ENCODE results near the gene PRXL2B. TPM values are rescaled to one million over a fixed set of nuclear protein-coding genes. Genes with fewer than 3 reads are reported as not detected.

Gene PRXL2B
- total and polyA plus RNA-seq, 3 experiments from 2014 or later: 23.2 to 45.5 (median 41.3) TPM

DNA sequence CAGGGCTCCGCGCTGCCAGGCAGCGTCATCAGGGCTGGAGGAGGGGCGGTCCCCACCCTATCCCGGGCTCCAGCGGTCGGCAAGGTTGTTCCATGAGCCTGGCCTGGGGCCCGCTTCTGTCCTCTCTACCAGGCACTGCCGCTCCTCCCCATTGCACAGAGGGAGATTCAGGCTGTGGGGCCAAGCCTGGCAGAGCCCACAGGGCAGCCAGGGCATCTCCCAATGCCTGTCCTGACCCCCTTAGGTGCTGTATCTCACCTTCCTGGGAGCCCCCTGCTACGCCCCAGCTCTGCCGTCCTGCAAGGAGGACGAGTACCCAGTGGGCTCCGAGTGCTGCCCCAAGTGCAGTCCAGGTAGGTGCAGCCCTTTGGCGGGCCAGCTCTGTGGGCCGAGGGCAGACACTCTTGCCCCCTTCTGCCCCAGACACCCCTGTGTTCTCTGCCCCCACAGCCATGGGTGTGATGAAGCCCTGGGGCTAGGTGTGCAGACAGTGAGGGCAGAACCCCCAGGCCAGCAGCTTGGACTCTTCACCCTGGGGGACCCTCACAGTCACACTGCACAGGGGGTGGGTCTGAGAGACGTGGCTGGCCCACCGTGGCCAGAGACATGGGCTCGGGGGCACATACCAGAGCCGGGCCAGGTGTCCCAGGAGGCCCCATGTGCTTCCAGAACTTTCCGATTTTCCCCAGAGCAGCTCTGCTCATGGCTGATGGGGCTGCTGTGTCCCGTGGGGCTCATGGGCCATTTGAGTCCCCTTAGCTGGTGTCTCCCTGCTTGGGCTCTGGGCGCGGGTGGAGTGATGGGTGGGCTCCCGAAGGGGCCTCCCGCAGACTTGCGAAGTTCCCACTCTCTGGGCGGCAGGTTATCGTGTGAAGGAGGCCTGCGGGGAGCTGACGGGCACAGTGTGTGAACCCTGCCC is 28.8 kb upstream of the PRXL2B start:
- Histone ChIP-seq H3K4me3 (ENCODE audit: low read length) (peak overlapping the region; percentile 98), H3K9me3 (ENCODE audit: low read length) (no peaks in the 10 kb centered on the region), H3K4me1 (ENCODE audit: insufficient read depth, low read length) (peaks cover 35% of the 10 kb centered on the region), H3K27me3 (ENCODE audit: insufficient read depth, low read length, poor library complexity, severe bottlenecking) (no peaks in the 10 kb centered on the region), H3K27ac (ENCODE audit: low read depth, low read length) (peak overlapping the region; percentile 95), H3K36me3 (ENCODE audit: insufficient read depth, low read length) (no peaks in the 10 kb centered on the region)
- peak overlapping the region; percentile 61 to 99 (median 96) for H3K27ac Mint-ChIP-seq
- no peak for DNase-seq
- POLR2A ChIA-PET: interaction anchor here (0.8 to 2.5 kb wide), 5 partner anchors 10 to 34 kb away, joined by 4 to 41 read pairs (median 12); partner anchors contain the start of gene PRXL2B
- peaks cover 0 to 51% (median 0%) of the 10 kb centered on the region in 3 donors for H3K36me3 Mint-ChIP-seq
- H3K9me3 Mint-ChIP-seq: no peaks in the 10 kb centered on the region
- peaks cover 30 to 61% (median 30%) of the 10 kb centered on the region in 3 donors for H3K4me1 Mint-ChIP-seq
- H3K27me3 Mint-ChIP-seq: peaks cover 0 to 2% of the 10 kb centered on the region in 2 donors
- peak overlapping the region; percentile 78 to 99 (median 99) for H3K4me3 Mint-ChIP-seq
- CTCF ChIA-PET: interaction anchor here (0.8 to 3.8 kb wide), 5 partner anchors 9 to 360 kb away, joined by 3 to 30 read pairs (median 9); no protein-coding TSS in a partner anchor

DNA sequence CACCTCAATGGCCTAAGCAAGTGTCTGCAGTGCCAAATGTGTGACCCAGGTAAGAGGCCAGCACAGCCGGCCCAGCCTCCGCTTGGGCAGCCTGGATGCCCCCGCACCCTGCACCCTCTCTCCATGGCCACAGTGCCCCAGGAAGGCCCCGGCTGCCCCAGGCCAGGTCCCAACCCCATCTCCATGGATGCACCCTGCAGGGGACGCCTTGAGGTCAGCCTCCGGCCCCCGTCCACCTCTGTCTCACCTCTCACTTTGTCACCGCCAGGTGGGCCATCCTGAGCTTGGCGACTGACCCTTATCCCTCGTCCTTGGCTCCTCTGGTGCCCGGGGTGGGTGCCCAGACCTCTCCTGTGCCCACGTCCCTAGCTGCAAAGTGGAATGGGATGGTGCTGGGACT is 28.2 kb upstream of the PRXL2B start:
- peak overlapping the region in 5 of 8 donors; percentile 30 to 99 (median 92) for H3K27ac Mint-ChIP-seq
- DNase-seq: no peak
- peaks cover 35% of the 10 kb centered on the region for H3K4me1 ChIP-seq (ENCODE audit: insufficient read depth, low read length)
- no peak overlapping the region for H3K27ac ChIP-seq (ENCODE audit: low read depth, low read length)
- no peaks in the 10 kb centered on the region for H3K9me3 Mint-ChIP-seq
- H3K27me3 Mint-ChIP-seq: peaks cover 0 to 2% of the 10 kb centered on the region in 2 donors
- no peak overlapping the region for H3K4me3 ChIP-seq (ENCODE audit: low read length)
- H3K4me3 Mint-ChIP-seq: peak overlapping the region; percentile 19 to 99 (median 78)
- H3K36me3 Mint-ChIP-seq: peaks cover 0 to 55% (median 0%) of the 10 kb centered on the region in 3 donors
- no peaks in the 10 kb centered on the region for H3K9me3 ChIP-seq (ENCODE audit: low read length)
- ChIA-PET POLR2A (no interaction called here), CTCF (interaction anchor here (0.8 kb wide), 1 partner anchor 10 kb away, joined by 3 read pairs; no protein-coding TSS in a partner anchor)
- H3K4me1 Mint-ChIP-seq: peaks cover 30 to 61% (median 30%) of the 10 kb centered on the region in 3 donors
- no peaks in the 10 kb centered on the region for H3K27me3 ChIP-seq (ENCODE audit: insufficient read depth, low read length, poor library complexity, severe bottlenecking)
- H3K36me3 ChIP-seq (ENCODE audit: insufficient read depth, low read length): no peaks in the 10 kb centered on the region

DNA sequence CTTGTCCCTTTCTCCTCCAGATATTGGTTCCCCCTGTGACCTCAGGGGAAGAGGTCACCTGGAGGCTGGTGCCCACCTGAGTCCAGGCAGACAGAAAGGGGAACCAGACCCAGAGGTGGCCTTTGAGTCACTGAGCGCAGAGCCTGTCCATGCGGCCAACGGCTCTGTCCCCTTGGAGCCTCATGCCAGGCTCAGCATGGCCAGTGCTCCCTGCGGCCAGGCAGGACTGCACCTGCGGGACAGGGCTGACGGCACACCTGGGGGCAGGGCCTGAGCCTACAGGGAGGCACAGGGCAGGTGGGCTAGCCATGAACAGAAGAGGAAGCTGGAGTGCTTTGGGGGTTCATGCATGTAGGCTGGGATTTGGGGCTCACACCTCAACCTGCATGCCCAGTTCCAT is 27.7 kb upstream of the PRXL2B start:
- DNase-seq: no peak
- POLR2A ChIA-PET: no interaction called here
- Mint-ChIP-seq H3K36me3 (peaks cover 0 to 60% (median 0%) of the 10 kb centered on the region in 3 donors), H3K4me3 (peak overlapping the region; percentile 17 to 70 (median 61)), H3K27me3 (peaks cover 0 to 2% of the 10 kb centered on the region in 2 donors), H3K27ac (peak overlapping the region in 5 of 8 donors; percentile 30 to 92 (median 84)), H3K9me3 (no peaks in the 10 kb centered on the region), H3K4me1 (peaks cover 30 to 62% (median 30%) of the 10 kb centered on the region in 3 donors)
- Histone ChIP-seq H3K27ac (ENCODE audit: low read depth, low read length) (no peak overlapping the region), H3K4me3 (ENCODE audit: low read length) (no peak overlapping the region), H3K27me3 (ENCODE audit: insufficient read depth, low read length, poor library complexity, severe bottlenecking) (no peaks in the 10 kb centered on the region), H3K36me3 (ENCODE audit: insufficient read depth, low read length) (no peaks in the 10 kb centered on the region), H3K4me1 (ENCODE audit: insufficient read depth, low read length) (peaks cover 35% of the 10 kb centered on the region), H3K9me3 (ENCODE audit: low read length) (no peaks in the 10 kb centered on the region)
- CTCF ChIA-PET: interaction anchor here (0.8 kb wide), 1 partner anchor 10 kb away, joined by 3 read pairs; no protein-coding TSS in a partner anchor

DNA sequence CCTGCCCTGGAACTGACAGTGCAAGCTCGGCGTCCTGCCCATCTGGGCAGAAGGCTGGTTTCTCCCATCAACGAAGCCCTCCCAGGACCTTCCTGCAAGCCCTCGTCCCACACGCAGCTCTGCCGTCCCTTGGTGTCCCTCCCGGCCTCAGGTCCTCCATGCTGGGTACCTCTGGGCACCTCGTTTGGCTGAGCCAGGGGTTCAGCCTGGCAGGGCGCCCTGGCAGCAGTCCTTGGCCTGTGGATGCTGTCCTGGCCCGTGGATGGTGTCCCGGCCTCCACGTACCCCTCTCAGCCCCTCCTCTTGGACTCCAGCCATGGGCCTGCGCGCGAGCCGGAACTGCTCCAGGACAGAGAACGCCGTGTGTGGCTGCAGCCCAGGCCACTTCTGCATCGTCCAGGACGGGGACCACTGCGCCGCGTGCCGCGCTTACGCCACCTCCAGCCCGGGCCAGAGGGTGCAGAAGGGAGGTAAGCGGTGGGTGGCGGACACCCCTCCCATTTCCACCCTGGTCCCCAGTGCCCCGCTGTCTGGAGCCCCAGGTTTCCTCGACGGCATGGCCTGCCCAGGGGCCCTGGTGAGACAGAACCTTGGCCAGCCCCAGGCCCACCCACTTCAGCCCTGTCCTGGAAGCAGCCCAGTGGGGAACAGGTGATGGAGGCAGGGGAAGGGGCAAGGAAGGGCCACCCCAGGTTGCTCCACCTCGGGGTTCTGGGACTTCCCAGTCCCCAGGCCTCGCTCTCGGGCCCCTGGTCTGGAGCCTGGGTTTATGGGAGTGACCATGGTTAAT is 26.9 kb upstream of the PRXL2B start:
- Mint-ChIP-seq H3K4me1 (peaks cover 26 to 53% (median 28%) of the 10 kb centered on the region in 3 donors), H3K4me3 (peak overlapping the region in 1 of 7 donors; percentile 12), H3K27me3 (peaks cover 0 to 2% of the 10 kb centered on the region in 2 donors), H3K9me3 (no peaks in the 10 kb centered on the region), H3K27ac (peak overlapping the region in 1 of 8 donors; percentile 59), H3K36me3 (peaks cover 0 to 61% (median 0%) of the 10 kb centered on the region in 3 donors)
- Histone ChIP-seq H3K4me3 (ENCODE audit: low read length) (no peak overlapping the region), H3K9me3 (ENCODE audit: low read length) (no peaks in the 10 kb centered on the region), H3K27me3 (ENCODE audit: insufficient read depth, low read length, poor library complexity, severe bottlenecking) (no peaks in the 10 kb centered on the region), H3K36me3 (ENCODE audit: insufficient read depth, low read length) (no peaks in the 10 kb centered on the region), H3K4me1 (ENCODE audit: insufficient read depth, low read length) (peaks cover 32% of the 10 kb centered on the region), H3K27ac (ENCODE audit: low read depth, low read length) (no peak overlapping the region)
- DNase-seq: no peak
- POLR2A ChIA-PET: interaction anchor here (1.2 kb wide), 1 partner anchor 34 kb away, joined by 3 read pairs; the partner anchor contains the start of gene PANK4
- CTCF ChIA-PET: interaction anchor here (3.1 kb wide), 1 partner anchor 18 kb away, joined by 11 read pairs; no protein-coding TSS in a partner anchor

DNA sequence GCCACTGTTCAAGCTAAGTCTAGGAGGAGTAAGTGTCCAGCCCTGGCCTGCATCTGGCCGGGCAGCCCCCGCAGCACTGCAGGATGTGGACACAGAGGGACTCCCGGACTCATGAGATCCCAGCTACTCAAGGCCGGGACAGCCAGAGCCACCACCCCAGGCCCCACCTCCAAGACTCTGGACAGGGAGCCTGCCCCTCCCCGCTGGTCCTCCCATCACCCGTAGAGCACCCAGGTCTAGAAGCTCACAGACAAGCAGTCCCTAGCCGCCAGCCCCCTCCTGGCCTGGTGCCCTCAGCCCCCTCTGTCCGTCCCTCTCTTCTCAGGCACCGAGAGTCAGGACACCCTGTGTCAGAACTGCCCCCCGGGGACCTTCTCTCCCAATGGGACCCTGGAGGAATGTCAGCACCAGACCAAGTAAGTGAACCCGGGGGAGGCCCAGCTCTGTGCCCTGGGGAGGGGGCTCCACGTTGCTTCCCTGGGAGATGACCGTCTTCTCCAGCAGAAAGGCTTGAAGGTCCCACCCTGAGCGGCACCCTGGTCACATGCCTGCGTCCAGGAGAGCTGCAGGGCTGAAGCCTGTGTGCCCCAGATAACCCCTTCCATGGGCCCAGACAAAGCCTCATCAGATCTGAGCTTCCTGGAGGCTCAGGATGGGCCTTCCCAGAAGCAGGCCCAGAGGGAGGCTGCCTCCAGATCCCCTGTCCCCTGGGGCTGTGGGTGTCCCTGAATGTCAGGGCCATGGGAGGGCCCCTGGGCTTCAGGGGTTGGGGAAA is 26.1 kb upstream of the PRXL2B start:
- Mint-ChIP-seq H3K4me3 (no peak overlapping the region), H3K27ac (peak overlapping the region in 3 of 8 donors; percentile 45 to 51 (median 50)), H3K36me3 (peaks cover 0 to 61% (median 0%) of the 10 kb centered on the region in 3 donors), H3K27me3 (peaks cover 0 to 2% of the 10 kb centered on the region in 2 donors), H3K4me1 (peaks cover 19 to 49% (median 21%) of the 10 kb centered on the region in 3 donors), H3K9me3 (no peaks in the 10 kb centered on the region)
- H3K4me1 ChIP-seq (ENCODE audit: insufficient read depth, low read length): peaks cover 24% of the 10 kb centered on the region
- CTCF ChIA-PET: interaction anchor here (1.5 to 3.1 kb wide), 3 partner anchors 17 to 145 kb away, joined by 7 to 18 read pairs (median 11); partner anchors contain the start of gene PRXL2B
- DNase-seq: no peak
- no peak overlapping the region for H3K4me3 ChIP-seq (ENCODE audit: low read length)
- POLR2A ChIA-PET: interaction anchor here (1.0 to 1.2 kb wide), 2 partner anchors 20 to 34 kb away, joined by 3 read pairs; partner anchors contain the start of gene PANK4
- H3K9me3 ChIP-seq (ENCODE audit: low read length): no peaks in the 10 kb centered on the region
- H3K27ac ChIP-seq (ENCODE audit: low read depth, low read length): no peak overlapping the region
- H3K36me3 ChIP-seq (ENCODE audit: insufficient read depth, low read length): no peaks in the 10 kb centered on the region
- no peaks in the 10 kb centered on the region for H3K27me3 ChIP-seq (ENCODE audit: insufficient read depth, low read length, poor library complexity, severe bottlenecking)

DNA sequence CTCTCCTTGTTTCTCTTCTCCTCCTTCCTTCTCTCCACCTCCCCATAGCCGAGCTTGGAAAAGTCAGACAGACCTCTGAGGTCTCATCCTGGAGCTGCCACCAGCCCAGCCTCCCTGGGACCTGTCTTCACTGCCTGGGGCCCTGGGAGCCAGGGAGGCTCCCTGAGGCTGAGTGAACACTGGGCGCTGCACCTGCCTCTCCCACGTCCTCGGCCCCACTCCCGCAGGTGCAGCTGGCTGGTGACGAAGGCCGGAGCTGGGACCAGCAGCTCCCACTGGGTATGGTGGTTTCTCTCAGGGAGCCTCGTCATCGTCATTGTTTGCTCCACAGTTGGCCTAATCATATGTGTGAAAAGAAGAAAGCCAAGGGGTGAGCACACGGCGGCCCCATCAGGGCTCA is 25.1 kb upstream of the PRXL2B start:
- Mint-ChIP-seq H3K4me3 (peak overlapping the region in 2 of 7 donors; percentile 35 to 67), H3K9me3 (no peaks in the 10 kb centered on the region), H3K36me3 (peaks cover 0 to 55% (median 0%) of the 10 kb centered on the region in 3 donors), H3K4me1 (peaks cover 10 to 40% (median 15%) of the 10 kb centered on the region in 3 donors), H3K27me3 (peaks cover 0 to 2% of the 10 kb centered on the region in 2 donors), H3K27ac (peak overlapping the region in 6 of 8 donors; percentile 41 to 79 (median 62))
- CTCF ChIA-PET: interaction anchor here (0.9 to 3.1 kb wide), 6 partner anchors 12 to 146 kb away, joined by 4 to 18 read pairs (median 6); partner anchors contain the start of gene PRXL2B
- no peak overlapping the region for H3K4me3 ChIP-seq (ENCODE audit: low read length)
- no peak overlapping the region for H3K27ac ChIP-seq (ENCODE audit: low read depth, low read length)
- POLR2A ChIA-PET: interaction anchor here (1.0 kb wide), 2 partner anchors 19 to 25 kb away, joined by 3 to 4 read pairs; partner anchors contain the start of gene PRXL2B
- no peaks in the 10 kb centered on the region for H3K9me3 ChIP-seq (ENCODE audit: low read length)
- no peak for DNase-seq
- H3K36me3 ChIP-seq (ENCODE audit: insufficient read depth, low read length): no peaks in the 10 kb centered on the region
- peaks cover 19% of the 10 kb centered on the region for H3K4me1 ChIP-seq (ENCODE audit: insufficient read depth, low read length)
- H3K27me3 ChIP-seq (ENCODE audit: insufficient read depth, low read length, poor library complexity, severe bottlenecking): no peaks in the 10 kb centered on the region
